ENCODE measurements around the gene HYAL3.

DNA sequence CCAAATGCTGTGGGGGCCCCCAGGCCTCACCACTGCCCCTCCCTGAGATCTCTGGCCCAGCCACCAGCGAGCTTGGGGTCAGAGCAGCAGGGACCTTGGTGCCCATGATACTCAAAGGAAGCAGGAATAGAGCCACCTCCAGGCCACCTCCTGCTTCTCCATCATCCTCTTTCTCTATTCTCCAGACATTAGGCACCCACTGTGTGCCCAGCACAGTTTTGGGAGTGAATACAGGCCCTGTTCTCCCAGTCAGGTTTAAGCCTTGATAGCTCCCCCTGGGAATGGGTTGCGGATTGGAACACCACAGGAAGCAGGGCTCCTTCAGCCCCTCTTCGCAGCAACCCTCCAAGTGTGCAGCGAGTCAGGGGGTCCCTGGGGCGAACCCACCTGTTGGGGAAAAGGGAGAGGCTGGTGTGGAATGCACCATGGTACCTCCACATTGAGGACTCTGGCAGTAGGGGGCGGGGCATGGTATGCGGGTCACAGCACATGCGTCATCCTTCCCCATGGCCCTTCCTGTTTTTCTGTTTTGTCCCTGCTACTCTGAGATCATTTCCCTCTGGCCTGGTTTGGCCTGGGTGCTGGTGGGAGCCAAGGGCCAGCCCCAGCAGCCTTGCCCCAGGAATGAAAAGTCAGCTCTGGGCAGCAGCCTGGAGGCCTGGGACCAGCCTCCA is 44.5 kb downstream of the HYAL3 start:
- TF ChIP-seq RAD21 (IDR thresholded peaks at IDR 0.05; ENCODE audit: low read depth) (no peak), YY1 (IDR thresholded peaks at IDR 0.05; ENCODE audit: low read depth) (no peak), EP300 (IDR thresholded peaks at IDR 0.05; ENCODE audit: borderline replicate concordance) (no peak), TCF12 (IDR thresholded peaks at IDR 0.05; ENCODE audit: low read depth) (no peak)
- TF ChIP-seq, protein P1, sequence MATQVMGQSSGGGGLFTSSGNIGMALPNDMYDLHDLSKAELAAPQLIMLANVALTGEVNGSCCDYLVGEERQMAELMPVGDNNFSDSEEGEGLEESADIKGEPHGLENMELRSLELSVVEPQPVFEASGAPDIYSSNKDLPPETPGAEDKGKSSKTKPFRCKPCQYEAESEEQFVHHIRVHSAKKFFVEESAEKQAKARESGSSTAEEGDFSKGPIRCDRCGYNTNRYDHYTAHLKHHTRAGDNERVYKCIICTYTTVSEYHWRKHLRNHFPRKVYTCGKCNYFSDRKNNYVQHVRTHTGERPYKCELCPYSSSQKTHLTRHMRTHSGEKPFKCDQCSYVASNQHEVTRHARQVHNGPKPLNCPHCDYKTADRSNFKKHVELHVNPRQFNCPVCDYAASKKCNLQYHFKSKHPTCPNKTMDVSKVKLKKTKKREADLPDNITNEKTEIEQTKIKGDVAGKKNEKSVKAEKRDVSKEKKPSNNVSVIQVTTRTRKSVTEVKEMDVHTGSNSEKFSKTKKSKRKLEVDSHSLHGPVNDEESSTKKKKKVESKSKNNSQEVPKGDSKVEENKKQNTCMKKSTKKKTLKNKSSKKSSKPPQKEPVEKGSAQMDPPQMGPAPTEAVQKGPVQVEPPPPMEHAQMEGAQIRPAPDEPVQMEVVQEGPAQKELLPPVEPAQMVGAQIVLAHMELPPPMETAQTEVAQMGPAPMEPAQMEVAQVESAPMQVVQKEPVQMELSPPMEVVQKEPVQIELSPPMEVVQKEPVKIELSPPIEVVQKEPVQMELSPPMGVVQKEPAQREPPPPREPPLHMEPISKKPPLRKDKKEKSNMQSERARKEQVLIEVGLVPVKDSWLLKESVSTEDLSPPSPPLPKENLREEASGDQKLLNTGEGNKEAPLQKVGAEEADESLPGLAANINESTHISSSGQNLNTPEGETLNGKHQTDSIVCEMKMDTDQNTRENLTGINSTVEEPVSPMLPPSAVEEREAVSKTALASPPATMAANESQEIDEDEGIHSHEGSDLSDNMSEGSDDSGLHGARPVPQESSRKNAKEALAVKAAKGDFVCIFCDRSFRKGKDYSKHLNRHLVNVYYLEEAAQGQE (IDR thresholded peaks at IDR 0.05; ENCODE audit: low read depth): no peak

Data from Ishikawa (cell line).